ENCODE measurements around the gene PELI1. TPM values are rescaled to one million over a fixed set of nuclear protein-coding genes. Genes with fewer than 3 reads are reported as not detected.

Gene PELI1
- total RNA-seq, 6 donors from 2014 or later = 18.5 to 57.3 (median 36.2) TPM

GRCh38 chr2:64093341-64093740 lies 50.9 kb downstream of the PELI1 start:
- no peaks in the 10 kb centered on the region for H3K27me3 ChIP-seq
- DNase-seq (no peak), ATAC-seq (ENCODE audit: low FRiP score in 2 of 2) (no peak)
- TF ChIP-seq POLR2AphosphoS5 (IDR thresholded peaks at IDR 0.05) (no peak), POLR2A (IDR thresholded peaks at IDR 0.05) (no peak), CTCF (IDR thresholded peaks at IDR 0.05) (no peak), EP300 (IDR thresholded peaks at IDR 0.05) (no peak)
- whole genome bisulfite sequencing, 2 donors = 84 to 91% methylated on average over 4 of the region's 4 CpGs
- H3K4me1 ChIP-seq = peaks cover 0 to 9% (median 2%) of the 10 kb centered on the region in 4 donors
- H3K4me3 ChIP-seq = no peak overlapping the region
- H3K27ac ChIP-seq = no peak overlapping the region
- no peaks in the 10 kb centered on the region for H3K9me3 ChIP-seq
- peaks cover 18 to 52% (median 31%) of the 10 kb centered on the region in 4 donors for H3K36me3 ChIP-seq

- no peaks in the 10 kb centered on the region for H3K27me3 ChIP-seq
- H3K9me3 ChIP-seq = no peaks in the 10 kb centered on the region
- ATAC-seq (ENCODE audit: low FRiP score in 2 of 2) (no peak), DNase-seq (no peak)
- no peak overlapping the region for H3K27ac ChIP-seq
- H3K36me3 ChIP-seq = peaks cover 18 to 51% (median 31%) of the 10 kb centered on the region in 4 donors
- peaks cover 0 to 5% (median 1%) of the 10 kb centered on the region in 4 donors for H3K4me1 ChIP-seq
- H3K4me3 ChIP-seq = no peak overlapping the region
- TF ChIP-seq POLR2A (IDR thresholded peaks at IDR 0.05) (no peak), CTCF (IDR thresholded peaks at IDR 0.05) (no peak), EP300 (IDR thresholded peaks at IDR 0.05) (no peak), POLR2AphosphoS5 (IDR thresholded peaks at IDR 0.05) (no peak)
- 85 to 86% methylated on average over 4 of the region's 4 CpGs for WGBS, 2 donors
Measured at GRCh38 chr2:64092502-64092901, 51.7 kb downstream of the PELI1 start.

DNA sequence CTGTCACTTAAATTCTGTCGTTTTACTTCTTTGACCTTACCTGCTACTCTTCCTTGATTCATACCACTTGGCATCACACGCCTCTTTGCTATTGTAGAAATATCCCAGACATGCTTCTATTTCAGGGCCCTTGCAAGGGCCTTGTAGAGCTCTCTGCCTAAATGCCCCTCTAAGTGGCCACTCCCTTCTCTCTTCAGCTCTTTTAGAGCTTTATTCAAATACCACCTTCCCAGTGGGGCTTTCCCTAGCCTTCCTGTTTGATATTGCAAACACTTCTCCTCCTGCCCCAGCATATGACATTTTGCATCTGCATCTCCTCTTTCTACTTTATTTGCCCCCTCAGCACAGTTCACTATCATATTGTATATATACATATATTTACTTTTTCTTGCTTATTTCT lies 54.0 kb downstream of the PELI1 start:
- TF ChIP-seq POLR2AphosphoS5 (IDR thresholded peaks at IDR 0.05) = no peak
- peak in 1 of 4 donors; percentile 22 for TF ChIP-seq EP300 (IDR thresholded peaks at IDR 0.05)
- TF ChIP-seq POLR2A (IDR thresholded peaks at IDR 0.05) = no peak
- Histone ChIP-seq H3K9me3 (no peaks in the 10 kb centered on the region), H3K36me3 (peaks cover 3 to 30% (median 13%) of the 10 kb centered on the region in 4 donors), H3K4me3 (no peak overlapping the region), H3K27ac (no peak overlapping the region), H3K4me1 (peaks cover 0 to 5% (median 1%) of the 10 kb centered on the region in 4 donors), H3K27me3 (no peaks in the 10 kb centered on the region)
- WGBS, 2 donors = 71 to 76% methylated on average over 2 of the region's 2 CpGs
- ATAC-seq (ENCODE audit: low FRiP score in 2 of 2) = peak; percentile 48 to 87
- DNase-seq = peak in 1 of 2 donors; percentile 73

- 96 to 98% methylated on average over 6 of the region's 6 CpGs for WGBS, 2 donors
- Histone ChIP-seq H3K4me1 (peaks cover 0 to 5% (median 1%) of the 10 kb centered on the region in 4 donors), H3K9me3 (no peaks in the 10 kb centered on the region), H3K27me3 (no peaks in the 10 kb centered on the region), H3K36me3 (peaks cover 0 to 6% (median 2%) of the 10 kb centered on the region in 4 donors), H3K27ac (no peak overlapping the region), H3K4me3 (no peak overlapping the region)
- DNase-seq = no peak
- ATAC-seq (ENCODE audit: low FRiP score in 2 of 2) = no peak
- no peak for TF ChIP-seq POLR2A (IDR thresholded peaks at IDR 0.05)
- TF ChIP-seq POLR2AphosphoS5 (IDR thresholded peaks at IDR 0.05) = no peak
- TF ChIP-seq CTCF (IDR thresholded peaks at IDR 0.05) = no peak
- no peak for TF ChIP-seq EP300 (IDR thresholded peaks at IDR 0.05)
Measured at GRCh38 chr2:64086347-64087082, 57.7 kb downstream of the PELI1 start.

- no peak overlapping the region for H3K27ac ChIP-seq
- DNase-seq (no peak), ATAC-seq (ENCODE audit: low FRiP score in 2 of 2) (no peak)
- H3K4me1 ChIP-seq = peaks cover 0 to 5% (median 1%) of the 10 kb centered on the region in 4 donors
- 48 to 52% methylated on average over 2 of the region's 2 CpGs for WGBS, 2 donors
- no peak for TF ChIP-seq POLR2A (IDR thresholded peaks at IDR 0.05)
- H3K27me3 ChIP-seq = no peaks in the 10 kb centered on the region
- H3K4me3 ChIP-seq = no peak overlapping the region
- peaks cover 0 to under 1% (median 0%) of the 10 kb centered on the region in 4 donors for H3K36me3 ChIP-seq
- no peaks in the 10 kb centered on the region for H3K9me3 ChIP-seq
Measured at GRCh38 chr2:64085936-64086335, 58.3 kb downstream of the PELI1 start.

Data from upper lobe of left lung (tissue), 6 donors.